NOMO-1 treated with DMSO at 0.1 percent for 48 hours (cell line): ENCODE results near the gene ABCG8.

Experiments
- DNase-seq: peaks from one replicate; lab custom pipeline; 2025; ENCODE audit not compliant: unreplicated experiment; lab: John Stamatoyannopoulos, UW

The ABCG8 gene

GRCh38 chr2:43825841-43826240, 12.9 kb upstream of the ABCG8 start:
- no peak for DNase-seq

- no peak for DNase-seq
Measured at GRCh38 chr2:43826305-43827250, 12.2 kb upstream of the ABCG8 start.

- DNase-seq = no peak
Measured at GRCh38 chr2:43831543-43832294, 7.1 kb upstream of the ABCG8 start.

GRCh38 chr2:43832457-43832856, 6.3 kb upstream of the ABCG8 start:
- no peak for DNase-seq

- no peak for DNase-seq
Measured at GRCh38 chr2:43837033-43837432, 1.7 kb upstream of the ABCG8 start.

- no peak for DNase-seq
Measured at GRCh38 chr2:43837831-43838559, 776 bp upstream of the ABCG8 start.

- DNase-seq = no peak
Measured at GRCh38 chr2:43839776-43840564, 1.2 kb downstream of the ABCG8 start.

GRCh38 chr2:43840965-43841364, 2.2 kb downstream of the ABCG8 start:
- DNase-seq = no peak

- no peak for DNase-seq
Measured at GRCh38 chr2:43841949-43842865, 3.4 kb downstream of the ABCG8 start.

- no peak for DNase-seq
Measured at GRCh38 chr2:43842866-43843226, 4.1 kb downstream of the ABCG8 start.

- DNase-seq = no peak
Measured at GRCh38 chr2:43845181-43845580, 6.4 kb downstream of the ABCG8 start.

GRCh38 chr2:43846140-43846793, 7.5 kb downstream of the ABCG8 start:
- no peak for DNase-seq

GRCh38 chr2:43848214-43848613, 9.4 kb downstream of the ABCG8 start:
- peak; percentile 7 for DNase-seq

- DNase-seq = no peak
Measured at GRCh38 chr2:43851011-43851980, 12.5 kb downstream of the ABCG8 start.

GRCh38 chr2:43852196-43852730, 13.5 kb downstream of the ABCG8 start:
- DNase-seq = no peak

GRCh38 chr2:43853141-43854081, 14.6 kb downstream of the ABCG8 start:
- DNase-seq = no peak

- DNase-seq = no peak
Measured at GRCh38 chr2:43854671-43855070, 15.9 kb downstream of the ABCG8 start.
